B cell (primary cell): ENCODE measurements around the gene NDFIP1.

ENCODE experiments used
- CTCF ChIP-seq: fragments of 200-600 bp; IDR thresholded peaks from one replicate; pipeline ENCODE4 v1.8.0; 2022; ENCODE audit warnings: antibody characterized with exemption, mild to moderate bottlenecking
- EZH2 ChIP-seq: IDR thresholded peaks from 2 replicates; pipeline ENCODE4 v1.6.1; 2012; ENCODE audit warnings: borderline replicate concordance, low read depth, mild to moderate bottlenecking, moderate library complexity, low read length; ENCODE audit not compliant: insufficient read depth, poor library complexity, severe bottlenecking

GRCh38 chr5:142170254-142170953 lies 61.8 kb downstream of the NDFIP1 start:
- TF ChIP-seq CTCF (no peak), EZH2 (no peak)
